HCT116 (cell line): ENCODE measurements around the gene HNF4A. TPM values are rescaled to one million over a fixed set of nuclear protein-coding genes. Genes with fewer than 3 reads are reported as not detected.

Source experiments
- ATAC-seq: fragments of 200-7000 bp; cut with Tn5 transposase; 2 replicates; pipeline ENCODE4 v1.9.1; 2020; ENCODE audit warnings: mild to moderate bottlenecking, moderate library complexity
- BruUV-seq: library from RNA; stranded (reverse); fragments of 400-500 nt; replicated peaks from 2 replicates; lab custom pipeline; 2021; lab: Mats Ljungman, UMichigan
- CTCF ChIA-PET: fragments of 300-600 bp; sonication (Branson Sonifier 250); formaldehyde crosslinking; loops from one replicate; lab custom pipeline; 2021; ENCODE audit warnings: antibody characterized with exemption; lab: Charles Lee
- POLR2A ChIA-PET: fragments of 300-600, 350-600 bp; sonication (Branson Sonifier 250); formaldehyde crosslinking; loops from one replicate; lab custom pipeline; 2021; ENCODE audit warnings: antibody characterized with exemption; lab: Charles Lee
- RAD21 ChIA-PET, 2 experiments: fragments of 300-600 bp; sonication (Branson Sonifier 250); formaldehyde crosslinking; loops; one replicate each; lab custom pipeline; 2023; ENCODE audit warnings: low total read pairs in 2 of 2; ENCODE audit not compliant: uncharacterized antibody in 2 of 2, unreplicated experiment in 2 of 2, low non-redundant PET in 1 of 2; lab: Charles Lee
- DNase-seq: peaks from one replicate; pipeline ENCODE4 v3.0.0-alpha.2; 2010; ENCODE audit warnings: low read depth, low spot score
- H2AFZ ChIP-seq: fragments of 200-600 bp; shearing (Covaris generic), sonication (generic); 2 replicates; pipeline ENCODE4 v1.6.1; 2017; ENCODE audit warnings: low read depth, mixed run types, mixed read lengths, antibody characterized with exemption, low read length; ENCODE audit not compliant: poor library complexity, severe bottlenecking
- H3K27ac ChIP-seq: 2 replicates; pipeline ENCODE4 v1.5.1; 2012; ENCODE audit warnings: low read depth, low read length
- H3K27me3 ChIP-seq: fragments of 200-600 bp; sonication (generic); 2 replicates; pipeline ENCODE4 v1.6.1; 2016; ENCODE audit warnings: mixed run types, low read length, mixed read lengths; ENCODE audit not compliant: insufficient read depth
- H3K36me3 ChIP-seq, 2 experiments: fragments of 200-500 bp in 1 of 2; fragments of 200-600 bp in 1 of 2; sonication (Bioruptor generic) in 1 of 2; sonication (generic) in 1 of 2; 2 replicates each; pipeline versions ENCODE4 v1.5.1 to v1.6.1; 2014 to 2016; ENCODE audit warnings: low read length in 2 of 2, inconsistent platforms in 1 of 2, mixed read lengths in 1 of 2, mixed run types in 1 of 2; ENCODE audit not compliant: insufficient read depth in 2 of 2, control insufficient read depth in 1 of 2
- H3K4me1 ChIP-seq, 2 experiments: fragments of 200-600 bp in 1 of 2; sonication (generic) in 1 of 2; 2 replicates each; pipeline versions ENCODE4 v1.5.1 to v1.6.1; 2012 to 2017; ENCODE audit warnings: low read length in 2 of 2, inconsistent platforms in 1 of 2, mild to moderate bottlenecking in 1 of 2, mixed read lengths in 1 of 2, mixed run types in 1 of 2, moderate library complexity in 1 of 2; ENCODE audit not compliant: insufficient read depth in 2 of 2, control insufficient read depth in 1 of 2
- H3K4me2 ChIP-seq: fragments of 200-600 bp; sonication (generic); 2 replicates; pipeline ENCODE4 v1.6.1; 2017; ENCODE audit warnings: mixed run types, low read length, mixed read lengths
- H3K4me3 ChIP-seq, 2 experiments: fragments of 200-600 bp in 1 of 2; sonication (generic) in 1 of 2; replicated peaks in 1 of 2; 2 replicates each; pipeline ENCODE4 v1.5.1; 2011 to 2016; ENCODE audit warnings: low read length in 2 of 2, control low read depth in 1 of 2, low read depth in 1 of 2, mild to moderate bottlenecking in 1 of 2, mixed read lengths in 1 of 2, mixed run types in 1 of 2
- H3K79me2 ChIP-seq: fragments of 200-600 bp; sonication (generic); 2 replicates; pipeline ENCODE4 v1.6.1; 2017; ENCODE audit warnings: mild to moderate bottlenecking, mixed run types, low read length, moderate library complexity, mixed read lengths; ENCODE audit not compliant: insufficient read depth
- H3K9ac ChIP-seq: fragments of 200-600 bp; sonication (generic); 2 replicates; pipeline ENCODE4 v1.6.1; 2016; ENCODE audit warnings: low read length, mixed read lengths
- H3K9me2 ChIP-seq: fragments of 200-600 bp; sonication (generic), shearing (Covaris generic); 2 replicates; pipeline ENCODE4 v1.6.1; 2017; ENCODE audit warnings: mixed run types, mild to moderate bottlenecking, moderate library complexity; ENCODE audit not compliant: insufficient read depth
- H3K9me3 ChIP-seq, 2 experiments: fragments of 200-500 bp in 1 of 2; fragments of 200-600 bp in 1 of 2; sonication (Bioruptor generic) in 1 of 2; sonication (generic) in 1 of 2; 2 replicates each; pipeline ENCODE4 v1.6.1; 2014 to 2017; ENCODE audit warnings: low read length in 2 of 2, mixed read lengths in 2 of 2, inconsistent platforms in 1 of 2, low read depth in 1 of 2, mild to moderate bottlenecking in 1 of 2, mixed run types in 1 of 2, moderate library complexity in 1 of 2; ENCODE audit not compliant: control insufficient read depth in 1 of 2, insufficient read depth in 1 of 2
- H4K20me1 ChIP-seq: fragments of 200-600 bp; sonication (generic), shearing (Covaris generic); 2 replicates; pipeline ENCODE4 v1.6.1; 2017; ENCODE audit warnings: mixed run types, mild to moderate bottlenecking, moderate library complexity; ENCODE audit not compliant: insufficient read depth
- CEBPB ChIP-seq: IDR thresholded peaks from 2 replicates; pipeline ENCODE4 v1.6.1; 2012; ENCODE audit warnings: low read depth
- EGR1 ChIP-seq: IDR thresholded peaks from 2 replicates; pipeline ENCODE4 v1.6.1; 2012; ENCODE audit warnings: low read depth
- ELF1 ChIP-seq: IDR thresholded peaks from 2 replicates; pipeline ENCODE4 v1.6.1; 2012; ENCODE audit warnings: low read depth, borderline replicate concordance
- EZH2 ChIP-seq: fragments of 200-600 bp; sonication (generic); IDR thresholded peaks from 2 replicates; pipeline ENCODE4 v1.6.1; 2017; ENCODE audit warnings: antibody characterized with exemption, mixed run types
- POLR2A ChIP-seq: IDR thresholded peaks from 2 replicates; pipeline ENCODE4 v1.7.0; 2011; ENCODE audit warnings: borderline replicate concordance; ENCODE audit not compliant: insufficient read depth, insufficient read length; ENCODE audit errors: extremely low read depth
- RAD21 ChIP-seq: IDR thresholded peaks from 2 replicates; pipeline ENCODE4 v1.6.1; 2012; ENCODE audit warnings: low read depth, mild to moderate bottlenecking
- SIN3A ChIP-seq: IDR thresholded peaks from 2 replicates; pipeline ENCODE4 v1.6.1; 2012; ENCODE audit warnings: low read depth
- TCF7L2 ChIP-seq: IDR thresholded peaks from 2 replicates; pipeline ENCODE4 v1.7.0; 2011; ENCODE audit warnings: borderline replicate concordance, inconsistent platforms; ENCODE audit not compliant: insufficient read depth, insufficient read length; ENCODE audit errors: extremely low read depth
- ZFX ChIP-seq: fragments of 450-650 bp; IDR thresholded peaks from 2 replicates; pipeline ENCODE4 v1.6.1; 2017
- intact Hi-C: fragments of 100-400 bp; cut with micrococcal nuclease; formaldehyde crosslinking; loops from 2 replicates; pipeline ENCODE4 v1.10.0; 2022
- total RNA-seq: library from RNA; stranded (reverse); gene quantifications from one replicate; pipeline ENCODE4 v1.2.1, GENCODE V29; 2021; ENCODE audit not compliant: unreplicated experiment
- TF ChIP-seq, protein P1 (sequence below): IDR thresholded peaks from 2 replicates; pipeline ENCODE4 v1.6.1; 2012
- TF ChIP-seq, protein P2 (sequence below), 3 experiments: fragments of 200-600 bp in 1 of 3; sonication (generic) in 1 of 3; IDR thresholded peaks in 2 of 3; conservative IDR thresholded peaks in 1 of 3; 2 replicates each; pipeline ENCODE4 v1.5.1; 2012 to 2017; ENCODE audit warnings: low read depth in 2 of 3, low read length in 2 of 3, antibody characterized with exemption in 1 of 3, borderline replicate concordance in 1 of 3, control low read depth in 1 of 3, mild to moderate bottlenecking in 1 of 3, mixed read lengths in 1 of 3, mixed run types in 1 of 3, moderate library complexity in 1 of 3; ENCODE audit not compliant: insufficient read depth in 1 of 3
- TF ChIP-seq, protein P3 (sequence below): IDR thresholded peaks from 2 replicates; pipeline ENCODE4 v1.6.1; 2011; ENCODE audit warnings: mild to moderate bottlenecking, low read length, moderate library complexity; ENCODE audit not compliant: insufficient replicate concordance; ENCODE audit errors: extremely low read depth
- TF ChIP-seq, protein P4 (sequence below): IDR thresholded peaks from 2 replicates; pipeline ENCODE4 v1.6.1; 2012; ENCODE audit warnings: low read depth

The HNF4A gene
- total RNA-seq, 1 experiment from 2014 or later, result 7.4 TPM

DNA sequence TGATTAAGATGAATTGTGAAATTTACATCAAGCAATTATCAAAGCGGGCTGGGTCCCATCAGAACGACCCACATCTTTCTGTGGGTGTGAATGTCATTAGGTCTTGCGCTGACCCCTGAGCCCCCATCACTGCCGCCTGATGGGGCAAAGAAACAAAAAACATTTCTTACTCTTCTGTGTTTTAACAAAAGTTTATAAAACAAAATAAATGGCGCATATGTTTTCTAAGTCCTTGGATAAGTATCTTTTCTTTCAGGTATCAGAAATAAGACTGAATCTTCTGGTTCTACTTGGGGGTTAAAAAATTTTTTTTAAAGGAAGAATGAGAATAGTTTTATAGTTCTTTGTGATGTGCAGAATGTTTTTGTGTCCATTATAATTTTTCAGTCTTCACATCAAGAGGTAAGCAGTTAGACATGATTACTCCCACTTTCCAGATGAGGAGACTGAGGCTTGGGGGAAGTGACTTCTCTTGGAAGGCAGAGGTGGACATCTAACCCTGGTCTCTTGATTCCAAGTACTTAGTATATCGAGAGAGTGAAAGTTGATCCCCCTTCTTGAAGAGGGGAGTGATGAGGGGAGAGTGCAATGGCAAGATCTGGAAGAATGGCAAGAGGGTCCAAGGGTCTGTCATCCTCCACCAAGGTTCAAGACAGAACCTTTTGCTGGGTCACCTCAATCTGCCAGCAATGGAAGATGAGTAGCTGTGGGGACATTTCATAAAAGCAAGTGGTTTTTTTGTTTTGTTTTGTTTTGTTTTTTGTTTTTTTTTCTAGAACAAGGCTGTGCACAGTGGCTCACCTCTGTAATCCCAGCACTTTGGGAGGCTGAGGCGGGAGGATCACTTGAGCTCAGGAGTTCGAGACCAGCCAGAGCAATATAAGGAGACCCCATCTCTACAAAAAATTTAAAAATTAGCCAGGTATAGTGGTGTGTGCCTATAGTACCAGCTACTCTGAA is 77.4 kb downstream of the HNF4A start:
- RAD21 ChIA-PET, result no interaction called here
- Histone ChIP-seq H3K4me2 (no peak overlapping the region), H3K27me3 (no peaks in the 10 kb centered on the region), H2AFZ (no peak overlapping the region), H3K4me1 (no peaks in the 10 kb centered on the region), H3K79me2 (no peaks in the 10 kb centered on the region), H4K20me1 (no peaks in the 10 kb centered on the region), H3K9me3 (no peaks in the 10 kb centered on the region), H3K4me3 (no peak overlapping the region), H3K9ac (no peak overlapping the region), H3K36me3 (no peaks in the 10 kb centered on the region), H3K27ac (no peak overlapping the region), H3K9me2 (no peaks in the 10 kb centered on the region)
- no peak for DNase-seq
- CTCF ChIA-PET, result interaction anchor here (0.7 kb wide), 1 partner anchor 29 kb away, joined by 3 read pairs; no protein-coding TSS in a partner anchor
- no TSS peak for BruUV-seq
- TF ChIP-seq, protein P1, sequence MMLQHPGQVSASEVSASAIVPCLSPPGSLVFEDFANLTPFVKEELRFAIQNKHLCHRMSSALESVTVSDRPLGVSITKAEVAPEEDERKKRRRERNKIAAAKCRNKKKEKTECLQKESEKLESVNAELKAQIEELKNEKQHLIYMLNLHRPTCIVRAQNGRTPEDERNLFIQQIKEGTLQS, result no peak
- TF ChIP-seq ELF1 (no peak), CEBPB (no peak), EZH2 (no peak), SIN3A (no peak), ZFX (no peak), POLR2A (no peak), RAD21 (no peak), TCF7L2 (no peak), EGR1 (no peak)
- TF ChIP-seq, protein P2, sequence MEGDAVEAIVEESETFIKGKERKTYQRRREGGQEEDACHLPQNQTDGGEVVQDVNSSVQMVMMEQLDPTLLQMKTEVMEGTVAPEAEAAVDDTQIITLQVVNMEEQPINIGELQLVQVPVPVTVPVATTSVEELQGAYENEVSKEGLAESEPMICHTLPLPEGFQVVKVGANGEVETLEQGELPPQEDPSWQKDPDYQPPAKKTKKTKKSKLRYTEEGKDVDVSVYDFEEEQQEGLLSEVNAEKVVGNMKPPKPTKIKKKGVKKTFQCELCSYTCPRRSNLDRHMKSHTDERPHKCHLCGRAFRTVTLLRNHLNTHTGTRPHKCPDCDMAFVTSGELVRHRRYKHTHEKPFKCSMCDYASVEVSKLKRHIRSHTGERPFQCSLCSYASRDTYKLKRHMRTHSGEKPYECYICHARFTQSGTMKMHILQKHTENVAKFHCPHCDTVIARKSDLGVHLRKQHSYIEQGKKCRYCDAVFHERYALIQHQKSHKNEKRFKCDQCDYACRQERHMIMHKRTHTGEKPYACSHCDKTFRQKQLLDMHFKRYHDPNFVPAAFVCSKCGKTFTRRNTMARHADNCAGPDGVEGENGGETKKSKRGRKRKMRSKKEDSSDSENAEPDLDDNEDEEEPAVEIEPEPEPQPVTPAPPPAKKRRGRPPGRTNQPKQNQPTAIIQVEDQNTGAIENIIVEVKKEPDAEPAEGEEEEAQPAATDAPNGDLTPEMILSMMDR (IDR thresholded peaks at IDR 0.05 in 2 of 3, conservative IDR thresholded peaks at IDR 0.05 in 1 of 3; ENCODE audit: borderline replicate concordance in 1 of 3, insufficient read depth in 1 of 3, low read depth in 2 of 3, low read length in 2 of 3), result no peak
- TF ChIP-seq, protein P3, sequence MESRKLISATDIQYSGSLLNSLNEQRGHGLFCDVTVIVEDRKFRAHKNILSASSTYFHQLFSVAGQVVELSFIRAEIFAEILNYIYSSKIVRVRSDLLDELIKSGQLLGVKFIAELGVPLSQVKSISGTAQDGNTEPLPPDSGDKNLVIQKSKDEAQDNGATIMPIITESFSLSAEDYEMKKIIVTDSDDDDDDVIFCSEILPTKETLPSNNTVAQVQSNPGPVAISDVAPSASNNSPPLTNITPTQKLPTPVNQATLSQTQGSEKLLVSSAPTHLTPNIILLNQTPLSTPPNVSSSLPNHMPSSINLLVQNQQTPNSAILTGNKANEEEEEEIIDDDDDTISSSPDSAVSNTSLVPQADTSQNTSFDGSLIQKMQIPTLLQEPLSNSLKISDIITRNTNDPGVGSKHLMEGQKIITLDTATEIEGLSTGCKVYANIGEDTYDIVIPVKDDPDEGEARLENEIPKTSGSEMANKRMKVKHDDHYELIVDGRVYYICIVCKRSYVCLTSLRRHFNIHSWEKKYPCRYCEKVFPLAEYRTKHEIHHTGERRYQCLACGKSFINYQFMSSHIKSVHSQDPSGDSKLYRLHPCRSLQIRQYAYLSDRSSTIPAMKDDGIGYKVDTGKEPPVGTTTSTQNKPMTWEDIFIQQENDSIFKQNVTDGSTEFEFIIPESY, result no peak
- TF ChIP-seq, protein P4, sequence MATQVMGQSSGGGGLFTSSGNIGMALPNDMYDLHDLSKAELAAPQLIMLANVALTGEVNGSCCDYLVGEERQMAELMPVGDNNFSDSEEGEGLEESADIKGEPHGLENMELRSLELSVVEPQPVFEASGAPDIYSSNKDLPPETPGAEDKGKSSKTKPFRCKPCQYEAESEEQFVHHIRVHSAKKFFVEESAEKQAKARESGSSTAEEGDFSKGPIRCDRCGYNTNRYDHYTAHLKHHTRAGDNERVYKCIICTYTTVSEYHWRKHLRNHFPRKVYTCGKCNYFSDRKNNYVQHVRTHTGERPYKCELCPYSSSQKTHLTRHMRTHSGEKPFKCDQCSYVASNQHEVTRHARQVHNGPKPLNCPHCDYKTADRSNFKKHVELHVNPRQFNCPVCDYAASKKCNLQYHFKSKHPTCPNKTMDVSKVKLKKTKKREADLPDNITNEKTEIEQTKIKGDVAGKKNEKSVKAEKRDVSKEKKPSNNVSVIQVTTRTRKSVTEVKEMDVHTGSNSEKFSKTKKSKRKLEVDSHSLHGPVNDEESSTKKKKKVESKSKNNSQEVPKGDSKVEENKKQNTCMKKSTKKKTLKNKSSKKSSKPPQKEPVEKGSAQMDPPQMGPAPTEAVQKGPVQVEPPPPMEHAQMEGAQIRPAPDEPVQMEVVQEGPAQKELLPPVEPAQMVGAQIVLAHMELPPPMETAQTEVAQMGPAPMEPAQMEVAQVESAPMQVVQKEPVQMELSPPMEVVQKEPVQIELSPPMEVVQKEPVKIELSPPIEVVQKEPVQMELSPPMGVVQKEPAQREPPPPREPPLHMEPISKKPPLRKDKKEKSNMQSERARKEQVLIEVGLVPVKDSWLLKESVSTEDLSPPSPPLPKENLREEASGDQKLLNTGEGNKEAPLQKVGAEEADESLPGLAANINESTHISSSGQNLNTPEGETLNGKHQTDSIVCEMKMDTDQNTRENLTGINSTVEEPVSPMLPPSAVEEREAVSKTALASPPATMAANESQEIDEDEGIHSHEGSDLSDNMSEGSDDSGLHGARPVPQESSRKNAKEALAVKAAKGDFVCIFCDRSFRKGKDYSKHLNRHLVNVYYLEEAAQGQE, result no peak
- POLR2A ChIA-PET, result no interaction called here
- no peak for ATAC-seq
- intact Hi-C loops, result no loop called here
